Stimulated activated CD4-positive, alpha-beta T cell treated with anti-CD3 and anti-CD28 coated beads, Interleukin-12 subunit alpha, Interleukin-12 subunit beta, amount 100 ng/mL, for 48 hours (primary cell): ENCODE data around the gene MARCHF11.

Experiments
- DNase-seq, 3 donors: peaks; one replicate each; pipeline ENCODE4 v3.0.0-alpha.2; 2020; ENCODE audit warnings: low read depth in 2 of 3, low spot score in 1 of 3

Gene MARCHF11

GRCh38 chr5:16057277-16057676 is 122.3 kb downstream of the MARCHF11 start:
- DNase-seq: no peak

DNA sequence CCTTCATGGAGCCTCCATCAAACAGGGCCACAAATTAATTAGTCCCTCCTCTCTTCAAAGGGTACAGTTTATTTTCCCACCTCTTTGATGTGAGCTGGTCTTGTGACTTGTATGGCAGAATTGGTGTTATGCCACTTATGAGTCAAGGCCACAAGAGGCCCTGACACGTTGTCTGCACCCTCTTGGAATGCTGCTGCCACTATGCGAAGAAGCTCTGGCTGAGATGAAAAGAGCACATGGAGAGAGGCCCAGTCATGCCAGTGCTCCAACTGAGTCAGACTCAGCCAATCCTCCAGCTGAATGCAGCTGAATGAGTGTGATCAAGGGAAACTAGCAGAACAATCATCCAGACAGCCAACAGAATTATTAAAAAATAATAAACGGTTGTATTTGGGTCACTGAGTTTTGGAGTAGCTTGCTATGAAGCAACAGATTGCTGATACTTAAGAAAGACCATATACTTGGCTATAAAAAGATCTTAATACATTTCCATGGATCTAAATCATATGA is 128.3 kb downstream of the MARCHF11 start:
- no peak for DNase-seq

GRCh38 chr5:16050414-16050813 is 129.2 kb downstream of the MARCHF11 start:
- DNase-seq: no peak

GRCh38 chr5:16049761-16050160 is 129.8 kb downstream of the MARCHF11 start:
- DNase-seq: no peak

- DNase-seq: no peak
Observed at GRCh38 chr5:16048132-16048531, 131.5 kb downstream of the MARCHF11 start.

- DNase-seq: no peak
Observed at GRCh38 chr5:16043349-16043965, 136.1 kb downstream of the MARCHF11 start.

DNA sequence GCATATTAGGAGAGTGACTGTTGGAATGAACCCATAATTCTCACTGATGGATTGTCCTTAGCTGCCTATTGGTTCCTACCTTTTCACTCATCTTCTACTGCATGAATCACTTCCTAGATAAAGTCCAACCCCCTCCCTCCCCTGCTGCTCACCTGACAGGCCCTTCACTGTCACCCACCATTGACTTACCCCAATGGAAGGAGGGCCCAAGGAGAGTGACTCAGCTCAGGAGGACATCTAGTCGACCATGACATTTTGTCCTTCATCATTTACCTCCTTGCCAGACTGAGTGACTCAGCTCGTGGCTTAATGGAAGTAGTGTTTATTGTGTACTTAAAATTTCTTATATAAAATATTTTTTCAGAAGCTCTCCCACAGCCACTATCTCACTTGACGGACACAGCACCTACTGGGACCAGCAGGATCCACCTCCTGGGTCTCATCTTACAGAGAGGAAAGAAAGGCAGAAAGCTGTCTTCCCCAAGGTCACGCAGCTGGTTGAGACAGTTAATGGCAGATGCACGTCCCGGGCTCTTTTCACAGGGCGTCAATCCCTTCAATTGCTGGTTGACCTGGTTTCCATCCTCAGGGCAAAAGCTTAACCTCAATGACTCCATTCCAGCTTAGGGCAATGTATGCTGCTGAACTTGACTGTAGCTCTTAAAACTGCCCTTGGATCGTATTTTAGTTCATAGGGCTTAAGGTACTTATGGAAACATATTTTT is 142.3 kb downstream of the MARCHF11 start:
- DNase-seq: no peak

DNA sequence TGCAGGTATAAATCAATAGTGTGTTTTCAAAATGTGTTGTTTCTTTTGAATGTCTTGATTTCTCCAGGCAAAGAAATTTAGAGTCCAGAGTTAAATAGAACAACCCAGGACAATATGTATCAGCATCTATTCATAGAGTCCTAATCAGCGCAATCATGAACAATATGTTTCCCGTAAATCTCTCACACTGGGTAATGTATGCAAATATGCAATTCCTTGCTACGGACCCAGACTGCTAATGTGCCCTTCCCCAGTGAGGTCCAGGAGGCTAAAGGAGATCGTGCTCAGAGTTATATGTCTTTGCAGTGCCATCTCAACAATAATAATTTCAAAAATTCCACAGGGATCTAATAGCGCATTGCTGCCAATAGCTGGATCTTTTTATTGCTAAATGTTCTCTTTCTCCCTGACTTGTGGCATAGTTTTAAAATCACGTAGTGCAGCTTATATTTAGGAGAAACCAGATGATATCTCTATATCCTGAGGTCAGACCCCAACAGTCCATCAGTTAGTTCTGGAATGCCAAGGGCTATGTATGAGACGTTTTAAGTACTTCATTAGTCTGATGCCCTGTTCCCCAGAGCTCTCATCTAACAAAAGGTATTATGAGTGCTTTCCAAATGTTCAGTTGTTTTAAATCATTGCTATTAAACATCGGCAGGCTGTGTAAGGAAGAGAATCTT is 145.1 kb downstream of the MARCHF11 start:
- DNase-seq: no peak

GRCh38 chr5:16033187-16033925 is 146.2 kb downstream of the MARCHF11 start:
- DNase-seq: no peak

DNA sequence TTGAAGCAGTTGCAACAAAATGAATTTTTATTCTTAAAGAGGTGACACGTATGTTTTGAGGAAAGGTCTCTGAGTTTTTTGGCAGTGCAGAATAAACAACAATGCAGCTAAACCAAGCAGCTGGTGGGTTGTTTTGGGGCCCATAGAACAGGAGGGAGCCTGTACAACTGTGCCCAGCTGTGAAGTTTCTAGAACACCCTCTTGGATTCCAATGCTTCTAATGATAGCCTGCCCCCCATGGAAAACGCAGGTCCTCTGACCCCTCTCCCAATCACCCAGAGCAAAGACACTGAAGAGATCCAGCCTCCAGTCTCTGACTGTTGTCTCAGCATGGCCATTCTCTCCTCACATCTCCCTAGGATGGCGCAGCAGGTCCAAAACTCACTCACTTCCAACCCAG is 150.9 kb downstream of the MARCHF11 start:
- no peak for DNase-seq

GRCh38 chr5:16025681-16026080 is 153.9 kb downstream of the MARCHF11 start:
- no peak for DNase-seq

GRCh38 chr5:16018970-16019369 is 160.6 kb downstream of the MARCHF11 start:
- no peak for DNase-seq

- no peak for DNase-seq
Observed at GRCh38 chr5:16017720-16018119, 161.9 kb downstream of the MARCHF11 start.
